Thymus (tissue), 14 donors: Measurements from ENCODE around the gene SLC35B2. TPM values are rescaled to one million over a fixed set of nuclear protein-coding genes. Genes with fewer than 3 reads are reported as not detected.
A peak's percentile ranks its signal among the peaks of the same experiment; 100 is the strongest.

Source experiments
- DNase-seq, 9 donors: peaks; one replicate each; pipeline ENCODE4 v3.0.0-alpha.2; 2013; ENCODE audit warnings: low spot score in 9 of 9, low read depth in 6 of 9, missing footprints in 1 of 9
- H3K27ac ChIP-seq, 2 donors: one replicate each; pipeline ENCODE4 v1.5.1; 2013; ENCODE audit warnings: control low read depth in 1 of 2, low read depth in 1 of 2, low read length in 1 of 2, mild to moderate bottlenecking in 1 of 2, moderate library complexity in 1 of 2
- H3K27me3 ChIP-seq, 2 donors: one replicate each; pipeline ENCODE4 v1.5.1; 2013; ENCODE audit warnings: low read length in 1 of 2; ENCODE audit not compliant: control insufficient read depth in 2 of 2, insufficient read depth in 1 of 2
- H3K36me3 ChIP-seq, 2 donors: one replicate each; pipeline ENCODE4 v1.5.1; 2013; ENCODE audit warnings: low read length in 1 of 2, mild to moderate bottlenecking in 1 of 2, moderate library complexity in 1 of 2; ENCODE audit not compliant: control insufficient read depth in 2 of 2, insufficient read depth in 2 of 2
- H3K4me1 ChIP-seq, 2 donors: one replicate each; pipeline ENCODE4 v1.5.1; 2013; ENCODE audit warnings: low read length in 2 of 2; ENCODE audit not compliant: control insufficient read depth in 2 of 2, insufficient read depth in 2 of 2
- H3K4me3 ChIP-seq, 2 donors: one replicate each; pipeline ENCODE4 v1.5.1; 2013; ENCODE audit warnings: low read length in 2 of 2, control low read depth in 1 of 2, mild to moderate bottlenecking in 1 of 2
- H3K9me3 ChIP-seq, 2 donors: one replicate each; pipeline ENCODE4 v1.5.1; 2013; ENCODE audit warnings: low read length in 1 of 2, mild to moderate bottlenecking in 1 of 2; ENCODE audit not compliant: control insufficient read depth in 2 of 2, insufficient read depth in 1 of 2
- WGBS: extraction: QIAGEN DNeasy Blood & Tissue Kit; methylation state at CpG from one replicate; pipeline ENCODE4 v1.1.7; 2013; 5-methylcytosine and 5-hydroxymethylcytosine counted together
- long read RNA-seq, 10 donors: transcript quantifications; one replicate each; lab custom pipeline, GENCODE V29; 2026
- polyA plus RNA-seq: library from polyadenylated mRNA; stranded (reverse); fragments of 200-250 nt; gene quantifications from one replicate; pipeline ENCODE4 v1.2.3, GENCODE V29; 2013
- total RNA-seq: library from RNA; stranded (reverse); fragments of 120-200 nt; gene quantifications from one replicate; pipeline ENCODE4 v1.2.4, GENCODE V29; 2013
- donor health status: healthy.

SLC35B2 gene
- total RNA-seq = 19.1 TPM
- polyA plus RNA-seq = 18.8 TPM
- long read RNA-seq, donor 1 = 0 reads
- long read RNA-seq, donor 2 = 0 reads
- long read RNA-seq, donor 3, transcript SLC35B2-202 (4 exons, 2,043 nt) = major isoform, 19 of 20 reads
- long read RNA-seq, donor 3, partial matches to known transcripts = 0 of 20 reads
- long read RNA-seq, donor 3, other reads (novel, unspliced or antisense) = 0 of 20 reads
- long read RNA-seq, donor 4, transcript SLC35B2-202 (4 exons, 2,043 nt) = major isoform, 5 of 5 reads
- long read RNA-seq, donor 4, partial matches to known transcripts = 0 of 5 reads
- long read RNA-seq, donor 4, other reads (novel, unspliced or antisense) = 0 of 5 reads
- long read RNA-seq, donor 5, transcript SLC35B2-202 (4 exons, 2,043 nt) = major isoform, 12 of 12 reads
- long read RNA-seq, donor 5, partial matches to known transcripts = 0 of 12 reads
- long read RNA-seq, donor 5, other reads (novel, unspliced or antisense) = 0 of 12 reads
- long read RNA-seq, donor 6, transcript SLC35B2-202 (4 exons, 2,043 nt) = major isoform, 8 of 9 reads
- long read RNA-seq, donor 6, partial matches to known transcripts = 0 of 9 reads
- long read RNA-seq, donor 6, other reads (novel, unspliced or antisense) = 0 of 9 reads
- long read RNA-seq, donor 7, transcript SLC35B2-202 (4 exons, 2,043 nt) = major isoform, 7 of 9 reads
- long read RNA-seq, donor 7, partial matches to known transcripts = 0 of 9 reads
- long read RNA-seq, donor 7, other reads (novel, unspliced or antisense) = 0 of 9 reads
- long read RNA-seq, donor 8, partial matches to known transcripts = 0 of 2 reads
- long read RNA-seq, donor 8, other reads (novel, unspliced or antisense) = 0 of 2 reads
- long read RNA-seq, donor 9, transcript SLC35B2-202 (4 exons, 2,043 nt) = major isoform, 7 of 7 reads
- long read RNA-seq, donor 9, partial matches to known transcripts = 0 of 7 reads
- long read RNA-seq, donor 9, other reads (novel, unspliced or antisense) = 0 of 7 reads
- long read RNA-seq, donor 10, transcript SLC35B2-202 (4 exons, 2,043 nt) = major isoform, 6 of 7 reads
- long read RNA-seq, donor 10, partial matches to known transcripts = 0 of 7 reads
- long read RNA-seq, donor 10, other reads (novel, unspliced or antisense) = 0 of 7 reads

DNA sequence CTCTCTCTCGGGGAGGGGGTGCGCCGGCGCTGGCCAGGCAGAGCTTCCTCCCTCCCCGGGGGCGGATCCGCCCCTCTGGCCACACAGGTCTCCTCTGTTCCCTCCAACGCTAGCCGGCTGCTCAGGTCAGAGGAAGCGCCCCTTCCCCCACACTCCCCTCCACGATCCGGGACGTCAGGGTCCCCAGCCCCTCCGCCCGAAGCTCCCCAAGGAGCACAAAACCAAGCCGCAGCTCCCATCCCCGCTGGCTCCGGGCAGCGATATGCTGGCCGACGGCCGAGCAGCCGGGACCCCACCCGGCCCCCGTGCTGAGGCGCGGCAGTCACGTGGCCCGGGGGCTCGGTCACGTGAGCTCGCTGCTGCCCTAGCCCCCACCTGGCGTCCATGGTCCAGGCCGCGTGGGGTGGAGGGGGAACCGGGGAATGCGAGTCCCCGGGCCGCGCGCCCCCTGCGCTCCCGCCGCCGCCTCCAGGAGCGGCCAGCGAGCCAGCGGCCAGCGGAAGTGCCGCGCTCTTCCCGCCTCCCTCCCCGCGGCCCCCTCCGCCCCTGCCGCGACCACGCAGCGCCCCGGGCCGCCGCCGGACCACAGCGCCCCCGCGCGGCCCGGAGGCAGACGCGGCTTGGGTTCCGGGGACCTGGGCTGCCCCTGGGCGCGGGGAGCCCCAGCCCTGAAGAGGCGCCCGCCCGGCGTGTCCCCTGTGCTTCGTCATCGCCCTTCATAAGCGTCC is at the start of gene SLC35B2:
SLC35B2 (minus strand) TSS at position 504 of the 728 bp plus-strand sequence; CDS start at position 386, 118 bp downstream.
- Histone ChIP-seq H3K4me1 (peaks cover 7 to 30% of the 10 kb centered on the region in 2 donors), H3K36me3 (peaks cover 42 to 64% of the 10 kb centered on the region in 2 donors), H3K4me3 (peak within 1 kb of the TSS; percentile 77 to 78), H3K27ac (peak within 1 kb of the TSS; percentile 59 to 87), H3K27me3 (no peaks in the 10 kb centered on the region), H3K9me3 (no peaks in the 10 kb centered on the region)
- peak in 4 of 9 donors; percentile 61 to 85 (median 74) for DNase-seq
- 1% methylated on average over 80 of the region's 80 CpGs for WGBS

DNA sequence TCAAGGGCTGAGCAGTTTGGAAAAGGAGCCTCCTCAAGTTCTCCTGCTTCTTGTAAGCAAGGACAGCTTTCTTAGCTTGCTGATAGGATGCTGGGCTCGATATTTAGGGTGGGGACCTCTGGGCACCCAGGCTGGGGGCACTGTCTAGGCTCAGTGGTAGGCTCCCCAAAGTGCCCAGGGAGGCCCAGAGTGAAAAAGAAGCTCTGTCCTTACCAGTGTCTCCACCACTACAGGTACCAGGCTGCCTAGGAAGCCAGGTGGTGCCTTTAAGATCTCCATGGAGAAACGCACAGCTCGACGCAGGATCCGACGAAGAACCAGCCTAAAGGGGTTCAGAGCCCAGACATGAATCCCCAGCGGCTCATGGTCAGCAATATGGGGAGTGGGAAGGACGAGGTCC is 49.4 kb upstream of the SLC35B2 start:
- H3K27me3 ChIP-seq = no peaks in the 10 kb centered on the region
- H3K4me3 ChIP-seq = no peak overlapping the region
- H3K9me3 ChIP-seq = no peaks in the 10 kb centered on the region
- WGBS = 99% methylated on average over 8 of the region's 8 CpGs
- H3K4me1 ChIP-seq = no peaks in the 10 kb centered on the region
- no peak for DNase-seq
- no peak overlapping the region for H3K27ac ChIP-seq
- peaks cover 77 to 91% of the 10 kb centered on the region in 2 donors for H3K36me3 ChIP-seq

GRCh38 chr6:44305200-44305725 is 47.9 kb upstream of the SLC35B2 start:
- H3K4me3 ChIP-seq = no peak overlapping the region
- 96% methylated on average over 5 of the region's 5 CpGs for WGBS
- no peaks in the 10 kb centered on the region for H3K4me1 ChIP-seq
- no peak for DNase-seq
- H3K9me3 ChIP-seq = peaks cover 0 to 1% of the 10 kb centered on the region in 2 donors
- no peak overlapping the region for H3K27ac ChIP-seq
- H3K27me3 ChIP-seq = no peaks in the 10 kb centered on the region
- peaks cover 87 to 89% of the 10 kb centered on the region in 2 donors for H3K36me3 ChIP-seq

DNA sequence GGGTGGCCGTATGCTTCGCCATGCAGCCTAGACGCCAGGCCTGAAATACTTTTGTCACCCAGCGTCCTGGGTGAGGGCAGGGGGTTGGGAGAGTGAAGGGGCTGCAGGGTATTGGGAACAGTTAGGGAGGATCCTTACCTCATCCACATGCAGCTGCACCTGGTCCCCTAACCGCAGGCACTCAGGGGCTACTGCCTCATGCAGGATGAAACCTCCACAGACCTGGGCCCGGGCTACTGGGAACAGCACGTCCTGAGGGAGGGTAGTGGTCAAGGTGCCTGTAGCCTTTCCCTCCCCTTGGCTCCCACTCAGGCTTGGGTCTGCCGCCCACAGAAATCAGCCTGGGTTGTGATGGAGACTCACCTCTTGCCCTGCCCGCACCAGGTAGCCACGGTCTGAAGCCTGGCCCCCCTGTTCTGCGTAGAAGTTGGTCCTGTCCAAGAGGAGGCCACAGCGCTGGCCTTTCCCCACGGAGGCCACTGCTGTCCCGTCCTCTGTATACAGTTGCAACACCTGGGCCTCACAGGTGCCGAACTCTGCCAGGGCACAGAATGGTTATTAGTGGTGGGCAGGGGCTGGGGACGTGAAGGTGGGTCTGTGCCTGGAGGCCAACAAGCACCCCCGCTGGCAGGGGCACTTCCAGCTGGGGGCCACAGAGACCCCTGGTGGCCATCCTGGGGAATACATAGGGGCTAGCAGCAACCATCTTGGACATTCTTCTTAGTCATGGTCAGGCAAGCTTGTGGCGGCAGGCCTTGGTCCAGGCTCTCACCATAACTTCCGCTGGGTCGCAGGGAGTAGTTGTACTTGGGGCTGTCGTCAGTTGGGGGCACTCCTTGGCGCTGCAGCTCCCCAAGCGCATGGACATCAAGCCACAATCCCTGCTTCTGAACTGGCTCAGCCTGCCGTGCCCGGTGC is 47.2 kb upstream of the SLC35B2 start:
- Histone ChIP-seq H3K4me1 (no peaks in the 10 kb centered on the region), H3K9me3 (peaks cover 0 to 1% of the 10 kb centered on the region in 2 donors), H3K27ac (no peak overlapping the region), H3K36me3 (peaks cover 82 to 86% of the 10 kb centered on the region in 2 donors), H3K4me3 (no peak overlapping the region), H3K27me3 (no peaks in the 10 kb centered on the region)
- peak in 4 of 9 donors; percentile 21 to 34 (median 31) for DNase-seq
- 92% methylated on average over 25 of the region's 25 CpGs for WGBS

- Histone ChIP-seq H3K9me3 (peaks cover 0 to 1% of the 10 kb centered on the region in 2 donors), H3K36me3 (peaks cover 75 to 79% of the 10 kb centered on the region in 2 donors), H3K27me3 (peaks cover 0 to 4% of the 10 kb centered on the region in 2 donors), H3K4me3 (no peak overlapping the region), H3K4me1 (no peaks in the 10 kb centered on the region), H3K27ac (no peak overlapping the region)
- WGBS = 98% methylated on average over 6 of the region's 6 CpGs
- no peak for DNase-seq
Measured at GRCh38 chr6:44303842-44304241, 46.5 kb upstream of the SLC35B2 start.

- H3K4me1 ChIP-seq = peaks cover 0 to 2% of the 10 kb centered on the region in 2 donors
- no peak overlapping the region for H3K27ac ChIP-seq
- no peak for DNase-seq
- peaks cover 0 to 1% of the 10 kb centered on the region in 2 donors for H3K9me3 ChIP-seq
- 98% methylated on average over 12 of the region's 12 CpGs for WGBS
- H3K27me3 ChIP-seq = peaks cover 6 to 14% of the 10 kb centered on the region in 2 donors
- peaks cover 70 to 77% of the 10 kb centered on the region in 2 donors for H3K36me3 ChIP-seq
- no peak overlapping the region for H3K4me3 ChIP-seq
Measured at GRCh38 chr6:44302856-44303255, 45.5 kb upstream of the SLC35B2 start.

DNA sequence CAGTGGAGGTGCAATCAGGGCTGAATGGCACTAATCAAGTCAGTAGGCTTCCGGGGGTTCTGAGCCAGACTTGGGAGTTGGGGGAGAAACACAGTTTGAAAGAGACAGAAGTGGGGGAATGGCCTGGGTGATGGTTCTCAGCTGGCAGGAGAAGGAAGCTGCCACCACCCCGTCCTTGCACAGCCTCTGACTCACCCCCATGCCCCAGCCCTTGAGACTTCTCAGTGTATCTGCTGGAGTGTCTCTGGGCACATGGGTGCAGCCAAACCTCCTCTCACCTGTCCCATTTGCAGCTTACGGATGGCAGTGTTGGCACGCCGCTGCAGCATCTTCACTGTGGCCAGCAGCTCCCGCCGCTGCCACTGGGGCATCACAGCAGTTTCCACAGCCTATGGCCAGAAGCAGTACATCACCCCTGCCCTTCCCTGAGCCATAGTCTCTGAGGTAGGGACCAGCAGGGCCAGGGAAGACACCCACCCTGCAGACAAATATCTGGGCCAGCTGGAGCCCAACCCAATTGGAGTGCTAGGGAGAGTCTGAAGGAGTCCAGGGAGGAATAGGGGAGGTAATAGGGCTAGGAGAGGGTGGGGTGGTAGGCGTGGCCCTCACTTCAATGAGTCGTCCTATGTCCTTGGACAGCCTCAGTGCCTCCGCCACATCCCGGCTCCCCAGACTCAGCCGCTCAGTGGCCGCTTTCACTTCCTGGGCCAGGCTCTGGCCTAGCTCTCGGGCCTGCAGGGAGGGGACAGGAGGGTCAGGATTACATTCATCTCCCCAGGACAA is 44.6 kb upstream of the SLC35B2 start:
- 98% methylated on average over 14 of the region's 14 CpGs for WGBS
- Histone ChIP-seq H3K36me3 (peaks cover 63 to 69% of the 10 kb centered on the region in 2 donors), H3K9me3 (peaks cover 0 to 1% of the 10 kb centered on the region in 2 donors), H3K27me3 (peaks cover 15 to 22% of the 10 kb centered on the region in 2 donors), H3K4me3 (no peak overlapping the region), H3K27ac (no peak overlapping the region), H3K4me1 (peaks cover 2 to 8% of the 10 kb centered on the region in 2 donors)
- DNase-seq = no peak
